Parathyroid adenoma (tissue), 2 donors: ENCODE results near the gene TMEM167A.

ENCODE experiments used
- H2AFZ ChIP-seq: fragments of 300-600 bp; sonication (generic); one replicate; pipeline ENCODE4 v1.7.0; 2017; ENCODE audit warnings: antibody characterized with exemption, mild to moderate bottlenecking
- H3K27ac ChIP-seq: fragments of 300-600 bp; sonication (generic); one replicate; pipeline ENCODE4 v1.7.0; 2017
- H3K27me3 ChIP-seq: fragments of 300-600 bp; sonication (generic); one replicate; pipeline ENCODE4 v1.7.0; 2017; ENCODE audit warnings: low read length; ENCODE audit not compliant: control insufficient read depth, insufficient read depth
- H3K36me3 ChIP-seq: fragments of 300-600 bp; sonication (generic); one replicate; pipeline ENCODE4 v1.7.0; 2017; ENCODE audit warnings: low read length; ENCODE audit not compliant: control insufficient read depth, insufficient read depth
- H3K4me1 ChIP-seq: fragments of 300-600 bp; sonication (generic); one replicate; pipeline ENCODE4 v1.7.0; 2017; ENCODE audit warnings: control low read depth
- H3K4me2 ChIP-seq: fragments of 300-600 bp; sonication (generic); one replicate; pipeline ENCODE4 v1.7.0; 2017; ENCODE audit warnings: low read length
- H3K4me3 ChIP-seq: fragments of 300-600 bp; sonication (generic); one replicate; pipeline ENCODE4 v1.7.0; 2017; ENCODE audit warnings: low read depth, low read length
- H3K79me2 ChIP-seq: fragments of 300-600 bp; sonication (generic); one replicate; pipeline ENCODE4 v1.7.0; 2017; ENCODE audit warnings: control low read depth
- H3K9ac ChIP-seq: fragments of 300-600 bp; sonication (generic); one replicate; pipeline ENCODE4 v1.7.0; 2017; ENCODE audit warnings: mild to moderate bottlenecking
- H3K9me3 ChIP-seq: fragments of 300-600 bp; sonication (generic); one replicate; pipeline ENCODE4 v1.7.0; 2017; ENCODE audit warnings: low read length; ENCODE audit not compliant: control insufficient read depth
- TF ChIP-seq, protein P1 (sequence below): fragments of 300-600 bp; sonication (generic); IDR thresholded peaks from one replicate; pipeline ENCODE4 v1.7.0; 2017; ENCODE audit warnings: antibody characterized with exemption, mild to moderate bottlenecking
- donor health status: primary hyperparathyroidism.

TMEM167A gene

DNA sequence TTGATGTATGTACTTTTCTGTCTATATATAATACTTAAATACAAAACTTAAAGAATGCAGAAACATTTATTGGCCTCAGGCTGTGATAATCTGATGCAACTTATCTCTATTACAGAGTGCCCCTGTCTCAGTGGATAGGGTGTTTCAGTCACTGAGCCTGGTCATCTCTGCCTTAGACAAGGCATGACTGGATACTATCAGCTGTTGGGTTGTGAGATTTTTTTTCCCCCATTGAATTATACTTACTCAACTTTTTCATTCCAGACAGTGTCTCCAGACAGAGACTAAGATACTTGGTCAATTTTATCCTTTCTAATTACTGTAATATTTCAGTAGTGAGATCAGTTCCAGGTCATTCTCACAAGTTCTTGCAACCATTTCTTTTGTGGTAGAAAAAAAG lies 26.8 kb upstream of the TMEM167A start:
- H3K27ac ChIP-seq: no peak overlapping the region
- TF ChIP-seq, protein P1, sequence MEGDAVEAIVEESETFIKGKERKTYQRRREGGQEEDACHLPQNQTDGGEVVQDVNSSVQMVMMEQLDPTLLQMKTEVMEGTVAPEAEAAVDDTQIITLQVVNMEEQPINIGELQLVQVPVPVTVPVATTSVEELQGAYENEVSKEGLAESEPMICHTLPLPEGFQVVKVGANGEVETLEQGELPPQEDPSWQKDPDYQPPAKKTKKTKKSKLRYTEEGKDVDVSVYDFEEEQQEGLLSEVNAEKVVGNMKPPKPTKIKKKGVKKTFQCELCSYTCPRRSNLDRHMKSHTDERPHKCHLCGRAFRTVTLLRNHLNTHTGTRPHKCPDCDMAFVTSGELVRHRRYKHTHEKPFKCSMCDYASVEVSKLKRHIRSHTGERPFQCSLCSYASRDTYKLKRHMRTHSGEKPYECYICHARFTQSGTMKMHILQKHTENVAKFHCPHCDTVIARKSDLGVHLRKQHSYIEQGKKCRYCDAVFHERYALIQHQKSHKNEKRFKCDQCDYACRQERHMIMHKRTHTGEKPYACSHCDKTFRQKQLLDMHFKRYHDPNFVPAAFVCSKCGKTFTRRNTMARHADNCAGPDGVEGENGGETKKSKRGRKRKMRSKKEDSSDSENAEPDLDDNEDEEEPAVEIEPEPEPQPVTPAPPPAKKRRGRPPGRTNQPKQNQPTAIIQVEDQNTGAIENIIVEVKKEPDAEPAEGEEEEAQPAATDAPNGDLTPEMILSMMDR: no peak
- no peaks in the 10 kb centered on the region for H3K27me3 ChIP-seq
- H3K4me1 ChIP-seq: peaks cover 7% of the 10 kb centered on the region
- no peak overlapping the region for H3K4me3 ChIP-seq
- H3K36me3 ChIP-seq: no peaks in the 10 kb centered on the region
- no peaks in the 10 kb centered on the region for H3K79me2 ChIP-seq
- no peaks in the 10 kb centered on the region for H3K9me3 ChIP-seq
- no peak overlapping the region for H2AFZ ChIP-seq
- H3K4me2 ChIP-seq: no peak overlapping the region
- H3K9ac ChIP-seq: no peak overlapping the region

DNA sequence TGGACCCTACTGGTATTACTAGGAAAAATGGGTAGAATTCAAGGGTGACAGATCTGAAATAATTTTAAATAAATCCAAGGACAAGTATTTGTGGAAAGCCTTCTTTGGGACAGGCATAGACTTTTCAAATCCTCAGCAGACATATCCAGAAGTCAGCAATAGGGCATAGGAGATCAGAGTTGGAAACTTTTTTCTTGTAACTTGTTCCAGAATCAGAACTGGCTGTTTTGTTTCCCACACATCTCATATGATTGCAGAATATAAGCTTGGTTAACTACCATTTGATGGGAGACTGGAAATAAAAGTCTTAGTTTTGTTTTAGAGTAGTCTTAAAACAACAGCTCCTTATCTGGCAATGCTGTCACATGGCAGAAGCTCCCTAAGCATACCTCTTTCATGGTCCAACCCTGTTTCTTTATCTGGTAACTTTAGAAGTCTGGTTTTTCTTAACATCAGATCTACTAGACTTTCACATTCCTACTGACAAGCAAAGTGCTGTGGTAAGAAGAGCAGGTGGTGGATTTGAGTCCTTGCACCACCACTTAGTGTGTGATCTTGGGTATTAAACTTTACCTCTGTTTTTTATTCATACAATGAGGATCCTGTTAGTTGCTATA lies 25.3 kb upstream of the TMEM167A start:
- Histone ChIP-seq H2AFZ (no peak overlapping the region), H3K9ac (no peak overlapping the region), H3K79me2 (no peaks in the 10 kb centered on the region), H3K27ac (no peak overlapping the region), H3K36me3 (no peaks in the 10 kb centered on the region), H3K4me2 (no peak overlapping the region), H3K4me3 (no peak overlapping the region), H3K27me3 (no peaks in the 10 kb centered on the region), H3K4me1 (peaks cover 7% of the 10 kb centered on the region), H3K9me3 (no peaks in the 10 kb centered on the region)
- TF ChIP-seq, protein P1: no peak

DNA sequence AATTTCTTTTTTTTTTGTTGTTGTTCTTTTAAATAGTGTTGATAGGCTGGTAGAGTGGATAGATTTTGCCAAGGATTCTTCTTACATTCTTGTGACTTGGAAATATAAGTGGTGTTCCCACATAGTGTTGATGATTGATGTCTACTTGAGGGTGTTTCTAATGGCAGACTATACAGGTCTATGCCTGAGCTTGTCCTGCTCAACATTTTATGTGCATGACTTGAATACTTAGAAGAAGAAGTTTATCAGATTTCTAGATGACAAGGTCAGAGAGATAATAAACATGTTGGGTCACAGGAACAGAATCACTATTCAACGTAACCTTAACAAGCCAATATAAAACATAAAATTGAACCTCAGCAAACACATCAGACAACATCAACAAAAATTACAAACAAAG lies 24.3 kb upstream of the TMEM167A start:
- H3K9ac ChIP-seq: no peak overlapping the region
- no peak overlapping the region for H2AFZ ChIP-seq
- H3K4me3 ChIP-seq: no peak overlapping the region
- no peak overlapping the region for H3K27ac ChIP-seq
- H3K4me2 ChIP-seq: no peak overlapping the region
- H3K27me3 ChIP-seq: no peaks in the 10 kb centered on the region
- TF ChIP-seq, protein P1: no peak
- peaks cover 7% of the 10 kb centered on the region for H3K4me1 ChIP-seq
- no peaks in the 10 kb centered on the region for H3K36me3 ChIP-seq
- H3K79me2 ChIP-seq: no peaks in the 10 kb centered on the region
- H3K9me3 ChIP-seq: no peaks in the 10 kb centered on the region

DNA sequence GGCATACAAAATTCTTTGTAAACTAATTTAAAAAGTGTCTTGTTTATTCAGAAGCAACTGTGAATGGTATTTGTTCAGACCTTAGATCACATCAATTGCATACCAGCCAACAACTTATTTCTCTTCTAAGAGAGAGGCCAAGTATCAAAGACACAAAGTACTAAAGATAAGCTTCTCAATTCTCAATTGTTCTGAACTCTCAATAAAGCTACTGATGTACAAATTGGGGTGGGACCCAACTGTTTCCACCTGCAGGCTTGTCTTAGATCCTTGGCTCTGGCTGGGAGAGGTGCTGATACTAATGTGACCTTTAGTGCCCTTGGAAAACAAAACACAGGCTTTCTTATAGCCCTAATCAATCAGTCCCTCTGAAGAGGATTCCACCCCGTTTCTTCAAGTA lies 22.3 kb upstream of the TMEM167A start:
- H3K27ac ChIP-seq: no peak overlapping the region
- H3K4me3 ChIP-seq: no peak overlapping the region
- H3K4me2 ChIP-seq: no peak overlapping the region
- H3K9ac ChIP-seq: no peak overlapping the region
- H3K36me3 ChIP-seq: no peaks in the 10 kb centered on the region
- H3K27me3 ChIP-seq: no peaks in the 10 kb centered on the region
- TF ChIP-seq, protein P1: no peak
- no peaks in the 10 kb centered on the region for H3K9me3 ChIP-seq
- H2AFZ ChIP-seq: no peak overlapping the region
- H3K4me1 ChIP-seq: peaks cover 7% of the 10 kb centered on the region
- no peaks in the 10 kb centered on the region for H3K79me2 ChIP-seq

DNA sequence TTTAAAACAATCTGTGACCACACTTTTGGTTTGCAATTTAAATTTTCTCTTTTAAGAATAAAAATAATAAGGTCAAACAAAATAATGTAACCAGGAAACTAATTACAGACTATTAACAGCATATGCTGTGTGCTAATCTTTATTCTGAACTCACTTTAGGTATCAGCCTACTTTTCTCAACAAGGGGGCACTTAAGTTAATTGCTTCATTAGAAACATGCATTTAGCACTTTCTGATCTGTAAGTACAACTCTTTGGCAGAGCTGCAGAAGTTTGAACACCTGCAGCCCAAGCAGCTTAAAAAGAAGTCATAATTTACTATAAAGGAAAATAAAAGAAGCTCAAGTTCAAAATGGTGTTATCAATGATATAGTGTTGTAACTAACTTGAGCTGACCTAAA lies 21.8 kb upstream of the TMEM167A start:
- Histone ChIP-seq H2AFZ (no peak overlapping the region), H3K4me3 (no peak overlapping the region), H3K27ac (no peak overlapping the region), H3K9me3 (no peaks in the 10 kb centered on the region), H3K9ac (no peak overlapping the region), H3K36me3 (no peaks in the 10 kb centered on the region), H3K27me3 (no peaks in the 10 kb centered on the region), H3K4me1 (peaks cover 7% of the 10 kb centered on the region), H3K4me2 (no peak overlapping the region), H3K79me2 (no peaks in the 10 kb centered on the region)
- TF ChIP-seq, protein P1: no peak
